GM19238 (cell line): ENCODE results near the gene MFAP3.
A peak's percentile ranks its signal among the peaks of the same experiment; 100 is the strongest.
"Not testable (repeated sequence)": the region's sequence is repeated elsewhere in the genome, so short reads cannot be mapped to it uniquely, and the experiment has no call there.

Experiments used
- DNase-seq: peaks from one replicate; pipeline ENCODE4 v3.0.0; 2011; ENCODE audit warnings: low spot score; ENCODE audit not compliant: insufficient read length

The MFAP3 gene

GRCh38 chr5:154038707-154039457, at the start of gene MFAP3, which contains the start of gene FAM114A2:
Gene MFAP3, plus strand, starts transcription at chr5:154038967. Its CDS starts 10,756 bp downstream, at chr5:154049723.
Gene FAM114A2, minus strand, starts transcription at chr5:154038910. Its CDS starts 3,957 bp downstream, at chr5:154034953.
- DNase-seq, result peak; percentile 87

DNA sequence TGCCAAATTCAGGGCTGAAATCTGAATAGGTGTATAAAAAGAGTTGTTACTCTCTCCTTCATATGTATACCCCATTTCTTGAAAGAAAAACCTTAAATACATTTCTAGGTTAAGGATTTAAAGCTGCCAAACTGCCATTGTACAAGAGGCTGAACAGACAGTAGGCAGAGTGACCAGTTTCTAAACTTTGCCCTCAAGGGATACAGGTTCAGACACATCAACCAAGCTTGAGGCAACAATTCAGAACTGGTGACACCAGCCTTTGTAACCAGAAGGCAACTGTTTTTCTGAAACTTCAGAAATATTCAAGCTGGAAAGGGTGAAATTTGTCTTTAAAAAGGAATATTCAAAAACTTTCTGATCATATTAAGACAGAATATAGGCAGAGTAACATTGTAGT, 47.6 kb upstream of the MFAP3 start:
- no peak for DNase-seq

DNA sequence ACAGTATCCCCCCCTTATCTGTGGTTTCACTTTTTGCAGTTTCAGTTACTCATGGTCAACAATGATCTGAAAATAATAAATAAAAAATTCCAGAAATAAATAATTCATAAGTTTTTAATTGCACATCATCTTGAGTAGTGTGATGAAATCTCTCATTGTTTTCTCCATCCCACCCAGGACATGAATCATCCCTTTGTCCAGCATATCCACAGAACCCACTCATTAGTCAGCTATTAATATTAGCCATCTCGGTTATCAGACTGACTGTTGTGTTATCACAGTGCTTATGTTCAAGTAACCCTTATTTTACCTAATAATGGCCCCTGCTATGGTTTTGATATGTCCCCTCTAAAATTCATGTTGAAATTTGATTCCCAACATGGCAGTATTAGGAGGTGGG, 40.8 kb upstream of the MFAP3 start:
- DNase-seq, result no peak

DNA sequence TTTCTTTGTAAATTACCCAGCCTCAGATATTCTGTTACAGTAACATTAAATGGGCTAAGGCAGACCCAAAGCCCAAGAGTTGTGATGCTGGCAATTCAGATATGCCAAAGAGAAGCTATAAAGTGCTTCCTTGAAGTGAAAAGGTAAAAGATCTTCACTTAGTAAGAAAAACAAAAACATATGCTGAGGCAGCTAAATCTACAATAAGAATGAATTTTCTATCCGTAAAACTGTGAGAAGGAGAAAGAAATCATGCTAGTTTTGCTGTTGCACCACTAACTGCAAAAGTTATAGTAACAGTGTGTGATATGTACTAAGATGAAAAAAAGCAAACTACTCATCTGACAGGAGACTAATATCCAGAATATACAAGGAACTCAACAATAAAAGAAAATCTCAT, 40.0 kb upstream of the MFAP3 start:
- DNase-seq, result no peak

- DNase-seq, result no peak
Observed at GRCh38 chr5:153999995-154000394, 38.8 kb upstream of the MFAP3 start.

DNA sequence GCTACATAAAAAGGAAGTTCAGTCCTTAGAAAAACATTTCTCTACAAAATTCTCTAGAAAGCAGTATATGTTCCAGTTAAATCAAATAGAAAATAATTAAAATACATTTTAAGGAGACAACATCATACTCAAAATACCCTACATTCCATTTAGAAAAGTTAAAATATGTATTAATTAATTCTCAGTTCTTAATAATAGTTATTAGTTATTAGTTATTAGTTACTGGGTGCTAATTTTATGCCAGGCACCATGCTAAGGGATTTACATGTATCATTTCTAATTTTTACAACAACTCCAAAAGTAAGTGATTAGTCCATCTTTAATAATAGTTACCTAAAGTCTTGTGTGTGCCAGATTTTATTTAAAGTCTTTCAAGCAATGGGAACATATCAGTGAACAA, 38.1 kb upstream of the MFAP3 start:
- no peak for DNase-seq

- no peak for DNase-seq
Observed at GRCh38 chr5:154002093-154002492, 36.7 kb upstream of the MFAP3 start.

DNA sequence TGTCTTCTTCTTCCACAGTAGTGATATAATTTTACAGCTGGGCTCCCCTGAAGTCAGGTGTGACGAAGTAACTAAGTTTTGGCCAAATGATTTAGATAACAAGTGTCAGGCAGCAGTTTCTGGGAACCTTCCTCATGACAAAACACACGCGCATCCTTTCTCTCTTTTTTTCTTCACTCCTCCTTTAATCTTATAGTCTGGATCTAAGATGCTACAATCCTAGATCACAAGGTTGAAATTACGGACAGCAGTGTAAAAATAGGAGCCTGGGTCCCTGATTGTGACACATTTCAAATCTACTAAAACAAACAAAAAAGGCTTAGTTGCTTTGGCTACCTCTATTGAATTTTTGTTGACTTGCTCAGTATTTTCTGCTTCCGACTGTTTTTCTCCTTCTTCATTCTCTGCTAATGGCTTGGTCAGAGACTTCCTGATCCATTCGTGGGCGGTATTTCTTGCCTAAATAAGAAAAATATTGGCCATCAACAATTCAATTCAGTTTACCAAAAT, 36.2 kb upstream of the MFAP3 start:
- DNase-seq, result no peak

- no peak for DNase-seq
Observed at GRCh38 chr5:154005648-154006047, 33.1 kb upstream of the MFAP3 start.

DNA sequence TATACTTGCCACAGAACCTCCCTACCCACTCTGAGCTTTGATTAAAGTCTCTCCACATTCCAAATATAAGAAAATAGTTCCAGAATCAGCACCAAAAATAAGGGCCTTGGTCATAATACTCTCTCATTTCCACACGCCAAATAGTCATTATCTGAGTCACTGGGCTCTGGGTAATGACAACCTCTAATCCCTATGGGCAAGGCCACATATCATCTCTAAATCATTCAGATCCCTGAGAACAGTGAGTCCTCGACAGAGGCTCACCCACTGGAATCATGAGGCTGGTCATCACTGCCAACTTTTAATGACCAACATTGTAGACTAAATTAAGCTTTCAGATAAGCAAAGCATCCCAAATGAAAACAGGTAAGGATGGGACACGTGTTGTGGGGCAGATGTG, 28.1 kb upstream of the MFAP3 start:
- no peak for DNase-seq

DNA sequence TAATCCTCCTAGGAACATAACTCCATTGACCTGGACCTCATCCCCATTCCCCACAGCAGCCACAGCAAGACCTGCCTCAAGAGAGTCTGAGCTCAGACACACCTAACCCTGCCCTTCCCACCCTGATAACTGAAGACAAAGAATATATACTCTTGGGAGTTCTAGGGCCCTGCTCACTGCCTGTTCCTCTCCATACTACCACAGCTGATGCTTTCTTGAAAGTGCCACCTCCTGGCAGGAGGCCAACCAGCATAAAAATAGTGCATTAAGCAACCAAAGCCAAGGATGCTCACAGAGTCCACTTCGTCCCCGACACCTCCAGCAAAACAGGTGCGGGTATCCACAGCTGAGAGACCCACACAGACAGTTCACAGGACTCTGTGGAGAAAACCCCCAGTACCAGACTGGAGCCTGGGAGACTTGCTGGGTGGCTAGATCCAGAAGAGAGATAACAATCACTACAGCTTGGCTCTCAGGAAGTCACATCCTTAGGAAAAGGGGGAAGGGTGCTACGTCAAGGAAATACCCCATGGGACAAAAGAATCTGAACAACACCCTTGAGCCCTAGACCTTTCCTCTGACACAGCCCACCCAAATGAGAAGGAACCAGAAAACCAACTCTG, 23.6 kb upstream of the MFAP3 start:
- no peak for DNase-seq

DNA sequence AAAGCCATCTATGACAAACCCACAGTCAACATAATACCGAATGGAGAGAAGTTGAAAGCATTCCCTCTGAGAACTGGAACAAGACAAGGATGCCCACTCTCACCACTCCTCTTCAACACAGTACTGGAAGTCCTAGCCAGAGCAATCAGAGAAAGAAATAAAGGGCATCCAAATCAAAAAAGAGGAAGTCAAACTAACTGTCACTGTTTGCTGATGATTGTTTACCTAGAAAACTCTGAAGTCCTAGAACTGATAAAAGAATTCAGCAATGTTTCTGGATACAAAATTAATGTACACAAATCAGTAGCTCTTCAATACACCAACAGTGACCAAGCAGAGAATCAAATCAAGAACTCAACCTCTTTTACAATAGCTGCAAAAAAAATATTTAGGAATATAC, 19.8 kb upstream of the MFAP3 start:
- not testable (repeated sequence) for DNase-seq

DNA sequence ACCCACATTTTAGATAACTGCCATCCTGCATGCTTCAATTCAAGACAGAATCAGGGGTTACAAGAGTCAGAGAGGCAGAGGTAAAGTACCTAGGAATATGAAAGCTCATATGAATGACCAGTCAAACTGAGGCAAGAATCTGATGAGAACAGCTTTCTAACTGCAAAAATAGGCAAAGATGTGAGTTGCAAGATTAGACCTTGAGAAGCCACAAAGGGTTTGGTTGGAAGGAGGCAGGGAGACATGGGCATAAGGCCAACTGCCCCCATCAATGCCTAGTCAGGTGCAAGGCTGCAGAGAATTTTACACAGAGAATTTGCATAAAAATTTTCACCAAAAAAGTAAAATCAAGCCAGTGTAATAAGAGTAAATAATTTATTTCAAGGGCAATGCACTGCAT, 12.8 kb upstream of the MFAP3 start:
- DNase-seq, result no peak

DNA sequence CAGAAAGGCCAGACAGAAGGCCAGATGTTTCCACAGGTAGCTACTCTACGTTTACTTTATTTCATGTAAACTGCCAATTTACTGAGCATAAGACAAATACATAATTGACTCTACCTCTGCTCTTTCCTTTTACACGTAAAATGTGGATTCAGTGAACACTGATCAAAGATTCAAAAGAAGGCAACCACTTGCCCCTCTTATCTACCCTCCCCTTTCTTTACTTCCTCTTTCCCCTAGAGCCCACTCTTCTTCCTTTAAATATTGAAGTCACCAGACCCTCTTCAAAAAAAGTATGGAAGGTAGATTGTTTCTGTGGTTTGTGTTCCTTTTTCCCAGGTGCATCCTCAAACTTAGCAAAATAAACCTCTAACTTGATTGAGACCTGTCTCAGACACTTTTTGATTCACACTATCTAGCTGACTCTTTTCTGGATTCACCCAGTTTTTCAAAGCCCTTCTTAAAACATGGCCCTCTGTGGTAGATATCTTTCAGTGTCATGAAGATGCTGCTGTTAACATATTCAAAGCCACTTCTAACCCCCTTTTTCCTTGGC, 6.8 kb upstream of the MFAP3 start:
- DNase-seq, result no peak

DNA sequence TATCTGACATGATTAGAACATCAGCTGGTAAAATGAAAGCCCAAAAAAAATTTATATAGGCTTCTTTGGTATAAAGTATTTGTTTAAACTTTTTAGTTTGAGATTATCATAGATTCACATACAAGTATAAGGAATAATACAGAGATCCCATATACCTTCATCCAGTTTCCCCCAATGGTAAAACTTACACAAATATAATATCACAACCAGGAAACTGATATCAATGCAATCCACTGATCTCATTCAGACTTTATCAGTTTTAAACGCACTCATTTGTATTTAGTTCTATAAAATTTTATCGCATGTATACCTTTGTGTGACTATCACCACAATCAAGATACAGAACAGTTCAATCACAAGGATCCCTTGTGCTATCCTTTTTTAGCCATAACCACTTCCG, 3.8 kb upstream of the MFAP3 start:
- no peak for DNase-seq

DNA sequence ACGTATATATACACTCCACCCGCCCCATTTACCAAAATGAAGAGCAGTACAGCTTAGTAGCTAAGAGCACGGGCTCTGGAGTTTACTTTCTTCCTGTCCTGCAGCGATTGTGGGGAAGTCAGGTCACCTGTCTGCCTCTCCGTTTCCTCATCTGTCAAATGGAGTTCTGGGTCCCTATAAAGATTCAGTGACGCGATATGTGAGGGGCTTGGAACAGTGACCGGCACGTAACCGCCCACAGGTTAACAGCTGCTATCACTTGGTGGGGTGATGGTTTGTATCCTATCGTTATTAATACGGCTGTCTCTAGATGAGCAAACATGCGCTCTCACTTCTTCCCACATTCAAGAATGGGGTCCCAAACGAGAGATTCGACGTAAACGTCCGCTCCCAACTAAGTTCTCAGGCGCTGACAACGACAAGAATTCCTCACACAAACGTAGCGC, 483 bp upstream of the MFAP3 start:
- peak; percentile 20 for DNase-seq

DNA sequence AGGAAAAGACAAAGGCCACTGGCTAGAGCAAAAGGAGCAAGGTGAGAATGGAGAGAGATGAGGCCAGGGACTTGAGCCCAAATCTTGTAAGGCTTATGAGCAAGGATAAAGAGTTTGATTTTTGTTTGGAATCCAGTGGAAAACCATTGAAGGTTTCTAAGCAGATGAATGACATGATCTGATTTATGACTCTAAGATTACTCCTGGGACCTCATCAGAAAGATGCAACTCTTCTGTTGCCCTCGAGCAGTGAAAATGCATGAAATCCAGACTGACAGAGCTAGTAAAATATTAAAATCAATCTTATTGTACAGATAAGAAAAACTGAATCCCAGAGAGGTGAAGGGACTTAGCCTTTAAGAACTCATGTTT, 677 bp downstream of the MFAP3 start:
- DNase-seq, result no peak

DNA sequence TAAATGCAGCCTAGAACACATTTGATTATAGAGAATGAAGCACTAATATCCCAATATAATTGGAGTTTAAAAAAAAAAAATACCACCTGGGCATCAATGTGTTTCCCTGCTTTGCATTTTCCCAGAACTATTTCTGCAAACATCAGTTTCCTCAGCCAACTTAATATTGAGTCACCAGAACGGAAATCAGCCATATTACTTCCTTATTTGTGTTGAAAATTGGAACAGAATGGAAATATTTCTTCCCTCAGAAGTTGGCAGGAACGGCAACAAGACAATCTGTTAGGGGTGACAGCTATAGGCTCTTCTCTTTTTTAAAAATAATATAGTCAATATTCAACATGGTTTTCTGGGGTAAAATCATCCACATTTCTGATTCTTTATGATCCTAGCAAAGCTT, 4.0 kb downstream of the MFAP3 start:
- DNase-seq, result no peak

- DNase-seq, result no peak
Observed at GRCh38 chr5:154044099-154044498, 5.3 kb downstream of the MFAP3 start.

GRCh38 chr5:154044581-154044980, 5.8 kb downstream of the MFAP3 start:
- DNase-seq, result no peak

DNA sequence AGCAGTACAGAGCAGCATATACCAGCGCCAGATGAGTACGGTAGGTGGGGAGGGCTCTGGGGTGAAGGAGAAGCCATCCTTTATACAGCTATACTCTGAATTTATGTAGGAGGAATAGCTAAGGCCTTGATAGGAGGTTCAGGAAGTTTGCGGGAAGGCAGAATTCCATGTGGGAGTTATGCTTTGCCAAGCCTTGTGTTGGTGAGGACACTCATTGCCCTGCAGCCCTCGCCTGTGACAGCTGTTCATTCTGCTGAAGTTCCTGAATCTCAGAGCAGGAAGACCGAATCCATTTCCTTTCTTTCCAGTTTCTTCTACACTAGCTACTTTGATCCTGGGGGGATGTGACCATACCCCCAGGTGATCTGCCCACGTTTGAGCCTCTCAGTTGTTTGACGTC, 7.7 kb downstream of the MFAP3 start:
- DNase-seq, result no peak

- no peak for DNase-seq
Observed at GRCh38 chr5:154047324-154047723, 8.6 kb downstream of the MFAP3 start.

DNA sequence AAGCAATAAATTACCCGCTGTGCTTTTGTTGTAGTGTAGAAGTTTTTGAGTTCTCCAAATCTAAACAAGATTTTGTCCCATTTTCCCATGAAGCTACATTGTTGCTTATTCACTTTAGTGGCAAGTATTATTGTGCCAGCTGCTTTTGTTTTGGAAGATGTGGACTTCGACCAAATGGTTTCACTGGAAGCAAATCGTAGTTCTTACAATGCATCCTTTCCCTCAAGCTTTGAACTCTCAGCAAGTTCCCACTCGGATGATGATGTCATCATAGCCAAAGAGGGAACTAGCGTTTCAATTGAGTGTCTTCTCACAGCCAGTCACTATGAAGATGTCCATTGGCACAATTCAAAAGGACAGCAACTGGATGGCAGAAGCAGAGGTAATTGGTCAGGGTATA, 10.9 kb downstream of the MFAP3 start:
- no peak for DNase-seq
